GM12878 (cell line): ENCODE results near the gene C19orf47. TPM values are rescaled to one million over a fixed set of nuclear protein-coding genes. Genes with fewer than 3 reads are reported as not detected.
A peak's percentile ranks its signal among the peaks of the same experiment; 100 is the strongest.

Experiments used
- ATAC-seq: fragments of 200-7000 bp; cut with Tn5 transposase; 3 replicates; pipeline ENCODE4 v1.9.1; 2020; ENCODE audit warnings: mild to moderate bottlenecking, moderate library complexity
- BruUV-seq: library from RNA; stranded (reverse); fragments of 400-500 nt; replicated peaks from 2 replicates; lab custom pipeline; 2021; lab: Mats Ljungman, UMichigan
- CTCF ChIA-PET: fragments of 300-600 bp; sonication (Branson Sonifier 250); formaldehyde crosslinking; extraction: SDS; loops from one replicate; lab custom pipeline; 2021; ENCODE audit warnings: inconsistent platforms; lab: Yijun Ruan, JAX
- POLR2A ChIA-PET: fragments of 350-600 bp; formaldehyde crosslinking; extraction: SDS; loops from one replicate; lab custom pipeline; 2021; ENCODE audit warnings: inconsistent platforms; lab: Charles Lee
- RAD21 ChIA-PET: fragments of 300-600 bp; sonication (Branson Sonifier 250); formaldehyde crosslinking; loops from one replicate; lab custom pipeline; 2023; ENCODE audit warnings: antibody characterized with exemption; ENCODE audit not compliant: unreplicated experiment; lab: Charles Lee
- SMC1A ChIA-PET: fragments of 300-600 bp; sonication (Branson Sonifier 250); formaldehyde crosslinking; loops from one replicate; lab custom pipeline; 2023; ENCODE audit not compliant: unreplicated experiment, uncharacterized antibody; lab: Charles Lee
- DNase-seq: peaks from one replicate; pipeline ENCODE4 v3.0.0-alpha.2; 2011; ENCODE audit warnings: low read depth, low spot score
- FAIRE-seq: peaks from 3 replicates; lab custom pipeline; 2011; peaks lifted over from hg19 to GRCh38; lab: Jason Lieb, UNC
- H2AFZ ChIP-seq: 2 replicates; pipeline ENCODE4 v1.6.0; 2011; ENCODE audit warnings: low read depth, low read length, control low read depth; ENCODE audit not compliant: control insufficient read depth
- H3K27ac ChIP-seq: 2 replicates; pipeline ENCODE4 v1.5.1; 2011; ENCODE audit warnings: control low read depth; ENCODE audit not compliant: control insufficient read depth, insufficient read depth
- H3K27me3 ChIP-seq, 2 experiments: replicated peaks in 1 of 2; 2 replicates each; pipeline versions ENCODE4 v1.6.0 to v1.6.1; 2011; ENCODE audit warnings: low read length in 1 of 2; ENCODE audit not compliant: control insufficient read depth in 2 of 2, insufficient read depth in 2 of 2
- H3K36me3 ChIP-seq, 2 experiments: 2 replicates each; pipeline ENCODE4 v1.5.1; 2011; ENCODE audit warnings: low read length in 1 of 2; ENCODE audit not compliant: control insufficient read depth in 2 of 2, insufficient read depth in 2 of 2
- H3K4me1 ChIP-seq: 2 replicates; pipeline ENCODE4 v1.6.1; 2011; ENCODE audit warnings: mild to moderate bottlenecking, low read length, moderate library complexity, mixed read lengths; ENCODE audit not compliant: control insufficient read depth, insufficient read depth
- H3K4me2 ChIP-seq: 2 replicates; pipeline ENCODE4 v1.6.0; 2011; ENCODE audit warnings: control low read depth; ENCODE audit not compliant: control insufficient read depth, insufficient read depth
- H3K4me3 ChIP-seq: fragments of 200-600 bp; sonication (generic); 2 replicates; pipeline ENCODE4 v1.5.1; 2016
- H3K79me2 ChIP-seq: 2 replicates; pipeline ENCODE4 v1.6.0; 2011; ENCODE audit warnings: low read length; ENCODE audit not compliant: control insufficient read depth, insufficient read depth
- H3K9ac ChIP-seq: 2 replicates; pipeline ENCODE4 v1.8.0; 2011; ENCODE audit warnings: low read length, control low read depth, mixed read lengths; ENCODE audit not compliant: control insufficient read depth, insufficient read depth
- H3K9me3 ChIP-seq: replicated peaks from 3 replicates; pipeline ENCODE4 v1.5.1; 2011; ENCODE audit warnings: mild to moderate bottlenecking, low read length; ENCODE audit not compliant: control insufficient read depth, insufficient read depth
- H4K20me1 ChIP-seq: 2 replicates; pipeline ENCODE4 v1.6.0; 2011; ENCODE audit not compliant: control insufficient read depth, insufficient read depth
- GATAD2B ChIP-seq: fragments of 450-650 bp; conservative IDR thresholded peaks from 2 replicates; pipeline ENCODE4 v1.6.1; 2017; ENCODE audit warnings: low read depth, mild to moderate bottlenecking, moderate library complexity
- HDAC6 ChIP-seq: fragments of 200-600 bp; sonication (generic); IDR thresholded peaks from one replicate; pipeline ENCODE4 v1.8.0; 2017; ENCODE audit warnings: antibody characterized with exemption; ENCODE audit not compliant: unreplicated experiment
- IKZF1 ChIP-seq: fragments of 450-650 bp; conservative IDR thresholded peaks from 2 replicates; pipeline ENCODE4 v1.6.1; 2017; ENCODE audit warnings: antibody characterized with exemption, mild to moderate bottlenecking
- IRF4 ChIP-seq: IDR thresholded peaks from 2 replicates; pipeline ENCODE4 v1.6.1; 2011; ENCODE audit warnings: low read depth, low read length
- JUNB ChIP-seq: IDR thresholded peaks from 2 replicates; pipeline ENCODE4 v1.6.1; 2016; ENCODE audit warnings: antibody characterized with exemption, mild to moderate bottlenecking
- KDM1A ChIP-seq: fragments of 200-600 bp; sonication (generic); IDR thresholded peaks from 2 replicates; pipeline ENCODE4 v1.6.1; 2016; ENCODE audit warnings: borderline replicate concordance
- RBBP5 ChIP-seq: fragments of 200-600 bp; sonication (generic); conservative IDR thresholded peaks from 2 replicates; pipeline ENCODE4 v1.6.1; 2016
- RFX5 ChIP-seq: IDR thresholded peaks from 2 replicates; pipeline ENCODE4 v1.6.1; 2011; ENCODE audit warnings: low read depth, low read length, improper control_type of control experiment
- TAF1 ChIP-seq: IDR thresholded peaks from 2 replicates; pipeline ENCODE4 v1.6.1; 2011; ENCODE audit warnings: mild to moderate bottlenecking, low read depth, low read length, borderline replicate concordance
- TCF3 ChIP-seq: IDR thresholded peaks from 2 replicates; pipeline ENCODE4 v1.6.1; 2012; ENCODE audit warnings: low read depth, mild to moderate bottlenecking, low read length, borderline replicate concordance; ENCODE audit not compliant: insufficient read depth
- WGBS: methylation state at CpG from one replicate; pipeline ENCODE4 v1.1.6; 2016; ENCODE audit warnings: low lambda C conversion rate; ENCODE audit not compliant: insufficient replicate concordance, insufficient coverage; ENCODE audit errors: missing lambda C conversion rate; 5-methylcytosine and 5-hydroxymethylcytosine counted together
- in situ Hi-C: fragments of 300-500 bp; cut with MboI; formaldehyde crosslinking; loops from 9 replicates; pipeline ENCODE4 v1.14.3; 2018; ENCODE audit warnings: mixed read lengths
- intact Hi-C: fragments of 100-400 bp; cut with micrococcal nuclease; formaldehyde crosslinking; loops from one replicate; pipeline ENCODE4 v1.14.2; 2022; ENCODE audit not compliant: unreplicated experiment
- polyA plus RNA-seq, 11 experiments: library from polyadenylated mRNA; depleted of rRNA in 4 of 11; unstranded in 6 of 11; stranded (reverse) in 5 of 11; fragments of >200 nt; fragmentation: Nextera tagmentation in 4 of 11; fragmentation: Illumina TruSeq in 1 of 11; extraction: Ambion mirVana in 4 of 11; extraction: Trizol in 1 of 11; gene quantifications; 1 replicate in 1 of 11; 2 replicates in 10 of 11; pipeline versions ENCODE4 v1.2.1 to v1.2.3, GENCODE V29; 2011 to 2016; ENCODE audit warnings: inconsistent platforms in 2 of 11, missing spikeins in 2 of 11, low read depth in 1 of 11
- total RNA-seq, 4 experiments: library from RNA; depleted of rRNA in 3 of 4; stranded (reverse); fragments of >200 nt in 3 of 4; fragmentation: Illumina TruSeq in 1 of 4; extraction: Trizol in 1 of 4; gene quantifications; 2 replicates each; pipeline versions ENCODE4 v1.2.1 to v1.2.3, GENCODE V29; 2013 to 2021
- TF ChIP-seq, protein P1 (sequence below): fragments of 450-650 bp; IDR thresholded peaks from 2 replicates; pipeline ENCODE4 v1.6.1; 2017; ENCODE audit warnings: borderline replicate concordance
- TF ChIP-seq, protein P2 (sequence below), 3 experiments: IDR thresholded peaks in 2 of 3; conservative IDR thresholded peaks in 1 of 3; 2 replicates each; pipeline ENCODE4 v1.5.1; 2011; ENCODE audit warnings: low read depth in 3 of 3, low read length in 3 of 3, mild to moderate bottlenecking in 3 of 3, control low read depth in 2 of 3, moderate library complexity in 2 of 3, inconsistent platforms in 1 of 3, mixed read lengths in 1 of 3; ENCODE audit not compliant: control insufficient read depth in 2 of 3, insufficient read depth in 1 of 3; ENCODE audit errors: extremely low read depth in 1 of 3
- TF ChIP-seq, protein P3 (sequence below): fragments of 450-650 bp; IDR thresholded peaks from 2 replicates; pipeline ENCODE4 v1.6.1; 2017; ENCODE audit warnings: mild to moderate bottlenecking, low read depth, inconsistent platforms; ENCODE audit not compliant: poor library complexity, severe bottlenecking
- TF ChIP-seq, protein P4 (sequence below): fragments of 150-350 bp; IDR thresholded peaks from 2 replicates; pipeline ENCODE4 v1.6.1; 2014; ENCODE audit warnings: mild to moderate bottlenecking, low read depth, low read length

The C19orf47 gene
- total and polyA plus RNA-seq, 10 of the 15 experiments (the other 5 are each of a cell fraction or from before 2014, with no cell fraction given) = 0.11 to 29.1 (median 20.2) TPM

DNA sequence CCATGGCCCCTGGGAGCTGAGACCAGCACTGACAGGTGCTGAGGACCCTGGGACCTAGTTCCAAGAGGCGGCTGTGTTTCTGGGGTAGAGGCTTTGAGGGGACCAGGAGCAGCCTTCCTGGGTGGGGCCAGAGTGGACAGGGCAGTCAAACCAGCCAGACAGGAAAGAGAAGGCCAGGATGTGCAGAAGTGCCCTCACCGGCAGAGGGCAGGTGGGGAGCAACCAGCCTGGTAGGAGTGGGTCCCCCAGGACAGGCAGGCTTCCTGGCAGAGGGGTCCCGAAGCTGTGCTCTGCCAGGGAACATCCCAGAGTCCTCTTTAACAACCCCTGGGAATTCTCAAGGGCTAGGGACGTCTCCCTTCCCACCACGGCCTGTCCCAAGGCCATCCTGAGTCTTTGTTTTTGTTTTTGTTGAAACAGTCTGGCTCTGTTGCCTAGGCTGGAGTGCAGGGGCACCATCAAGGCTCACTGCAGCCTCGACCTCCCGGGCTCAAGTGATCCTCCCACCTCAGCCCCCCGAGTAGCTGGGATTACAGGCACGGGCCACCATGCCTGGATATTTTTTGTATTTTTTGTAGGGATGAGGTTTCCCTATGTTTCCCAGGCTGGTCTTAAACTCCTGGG lies 44.8 kb upstream of the C19orf47 start:
- RAD21 ChIA-PET = no interaction called here
- CTCF ChIA-PET = interaction anchor here (0.8 kb wide), 1 partner anchor 28 kb away, joined by 3 read pairs; no protein-coding TSS in a partner anchor
- no peaks in the 10 kb centered on the region for H3K27me3 ChIP-seq
- in situ Hi-C loops = no loop called here
- H3K4me3 ChIP-seq = no peak overlapping the region
- WGBS = 19% methylated on average over 9 of the region's 9 CpGs
- POLR2A ChIA-PET = no interaction called here
- H3K4me1 ChIP-seq = no peaks in the 10 kb centered on the region
- BruUV-seq = no TSS peak
- H3K27ac ChIP-seq = no peak overlapping the region
- intact Hi-C loops = no loop called here
- DNase-seq (no peak), ATAC-seq (peak; percentile 90), FAIRE-seq (no peak)
- no peaks in the 10 kb centered on the region for H3K9me3 ChIP-seq
- H3K4me2 ChIP-seq = no peak overlapping the region
- SMC1A ChIA-PET = no interaction called here
- H2AFZ ChIP-seq = no peak overlapping the region
- no peaks in the 10 kb centered on the region for H4K20me1 ChIP-seq
- H3K36me3 ChIP-seq = no peaks in the 10 kb centered on the region
- H3K9ac ChIP-seq = no peak overlapping the region
- no peaks in the 10 kb centered on the region for H3K79me2 ChIP-seq
- TF ChIP-seq JUNB = no peak
- no peak for TF ChIP-seq RFX5
- TF ChIP-seq, protein P1, sequence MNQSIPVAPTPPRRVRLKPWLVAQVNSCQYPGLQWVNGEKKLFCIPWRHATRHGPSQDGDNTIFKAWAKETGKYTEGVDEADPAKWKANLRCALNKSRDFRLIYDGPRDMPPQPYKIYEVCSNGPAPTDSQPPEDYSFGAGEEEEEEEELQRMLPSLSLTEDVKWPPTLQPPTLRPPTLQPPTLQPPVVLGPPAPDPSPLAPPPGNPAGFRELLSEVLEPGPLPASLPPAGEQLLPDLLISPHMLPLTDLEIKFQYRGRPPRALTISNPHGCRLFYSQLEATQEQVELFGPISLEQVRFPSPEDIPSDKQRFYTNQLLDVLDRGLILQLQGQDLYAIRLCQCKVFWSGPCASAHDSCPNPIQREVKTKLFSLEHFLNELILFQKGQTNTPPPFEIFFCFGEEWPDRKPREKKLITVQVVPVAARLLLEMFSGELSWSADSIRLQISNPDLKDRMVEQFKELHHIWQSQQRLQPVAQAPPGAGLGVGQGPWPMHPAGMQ = no peak
- TF ChIP-seq, protein P2, sequence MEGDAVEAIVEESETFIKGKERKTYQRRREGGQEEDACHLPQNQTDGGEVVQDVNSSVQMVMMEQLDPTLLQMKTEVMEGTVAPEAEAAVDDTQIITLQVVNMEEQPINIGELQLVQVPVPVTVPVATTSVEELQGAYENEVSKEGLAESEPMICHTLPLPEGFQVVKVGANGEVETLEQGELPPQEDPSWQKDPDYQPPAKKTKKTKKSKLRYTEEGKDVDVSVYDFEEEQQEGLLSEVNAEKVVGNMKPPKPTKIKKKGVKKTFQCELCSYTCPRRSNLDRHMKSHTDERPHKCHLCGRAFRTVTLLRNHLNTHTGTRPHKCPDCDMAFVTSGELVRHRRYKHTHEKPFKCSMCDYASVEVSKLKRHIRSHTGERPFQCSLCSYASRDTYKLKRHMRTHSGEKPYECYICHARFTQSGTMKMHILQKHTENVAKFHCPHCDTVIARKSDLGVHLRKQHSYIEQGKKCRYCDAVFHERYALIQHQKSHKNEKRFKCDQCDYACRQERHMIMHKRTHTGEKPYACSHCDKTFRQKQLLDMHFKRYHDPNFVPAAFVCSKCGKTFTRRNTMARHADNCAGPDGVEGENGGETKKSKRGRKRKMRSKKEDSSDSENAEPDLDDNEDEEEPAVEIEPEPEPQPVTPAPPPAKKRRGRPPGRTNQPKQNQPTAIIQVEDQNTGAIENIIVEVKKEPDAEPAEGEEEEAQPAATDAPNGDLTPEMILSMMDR (IDR thresholded peaks at IDR 0.05 in 2 of 3, conservative IDR thresholded peaks at IDR 0.05 in 1 of 3; ENCODE audit: control insufficient read depth in 2 of 3, extremely low read depth in 1 of 3, insufficient read depth in 1 of 3, low read depth in 3 of 3, low read length in 3 of 3) = peak; percentile 19 to 67 (median 52); a peak in 5 of 6 replicates
- TF ChIP-seq RBBP5 = no peak
- 0 out of 2 replicates have a peak, but pooled peaks have one; percentile 26 for TF ChIP-seq IKZF1
- TF ChIP-seq, protein P3, sequence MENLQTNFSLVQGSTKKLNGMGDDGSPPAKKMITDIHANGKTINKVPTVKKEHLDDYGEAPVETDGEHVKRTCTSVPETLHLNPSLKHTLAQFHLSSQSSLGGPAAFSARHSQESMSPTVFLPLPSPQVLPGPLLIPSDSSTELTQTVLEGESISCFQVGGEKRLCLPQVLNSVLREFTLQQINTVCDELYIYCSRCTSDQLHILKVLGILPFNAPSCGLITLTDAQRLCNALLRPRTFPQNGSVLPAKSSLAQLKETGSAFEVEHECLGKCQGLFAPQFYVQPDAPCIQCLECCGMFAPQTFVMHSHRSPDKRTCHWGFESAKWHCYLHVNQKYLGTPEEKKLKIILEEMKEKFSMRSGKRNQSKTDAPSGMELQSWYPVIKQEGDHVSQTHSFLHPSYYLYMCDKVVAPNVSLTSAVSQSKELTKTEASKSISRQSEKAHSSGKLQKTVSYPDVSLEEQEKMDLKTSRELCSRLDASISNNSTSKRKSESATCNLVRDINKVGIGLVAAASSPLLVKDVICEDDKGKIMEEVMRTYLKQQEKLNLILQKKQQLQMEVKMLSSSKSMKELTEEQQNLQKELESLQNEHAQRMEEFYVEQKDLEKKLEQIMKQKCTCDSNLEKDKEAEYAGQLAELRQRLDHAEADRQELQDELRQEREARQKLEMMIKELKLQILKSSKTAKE = no peak
- no peak for TF ChIP-seq HDAC6
- TF ChIP-seq KDM1A = no peak
- TF ChIP-seq TCF3 = no peak
- no peak for TF ChIP-seq IRF4
- no peak for TF ChIP-seq GATAD2B
- TF ChIP-seq, protein P4, sequence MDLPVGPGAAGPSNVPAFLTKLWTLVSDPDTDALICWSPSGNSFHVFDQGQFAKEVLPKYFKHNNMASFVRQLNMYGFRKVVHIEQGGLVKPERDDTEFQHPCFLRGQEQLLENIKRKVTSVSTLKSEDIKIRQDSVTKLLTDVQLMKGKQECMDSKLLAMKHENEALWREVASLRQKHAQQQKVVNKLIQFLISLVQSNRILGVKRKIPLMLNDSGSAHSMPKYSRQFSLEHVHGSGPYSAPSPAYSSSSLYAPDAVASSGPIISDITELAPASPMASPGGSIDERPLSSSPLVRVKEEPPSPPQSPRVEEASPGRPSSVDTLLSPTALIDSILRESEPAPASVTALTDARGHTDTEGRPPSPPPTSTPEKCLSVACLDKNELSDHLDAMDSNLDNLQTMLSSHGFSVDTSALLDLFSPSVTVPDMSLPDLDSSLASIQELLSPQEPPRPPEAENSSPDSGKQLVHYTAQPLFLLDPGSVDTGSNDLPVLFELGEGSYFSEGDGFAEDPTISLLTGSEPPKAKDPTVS = no peak
- no peak for TF ChIP-seq TAF1
